ENCODE results near the gene CLK4.
"Not testable (repeated sequence)": the region's sequence is repeated elsewhere in the genome, so short reads cannot be mapped to it uniquely, and the experiment has no call there.

CLK4 gene

GRCh38 chr5:178585421-178585820 lies 41.4 kb downstream of the CLK4 start:
- not testable (repeated sequence) for H3K36me3 Mint-ChIP-seq (ENCODE audit: low read depth); H3K27ac Mint-ChIP-seq; H3K9me3 Mint-ChIP-seq; H3K4me1 Mint-ChIP-seq (ENCODE audit: low read depth); DNase-seq; H3K4me3 Mint-ChIP-seq
- peaks cover 61% of the 10 kb centered on the region for H3K27me3 Mint-ChIP-seq

- DNase-seq, result no peak
- Mint-ChIP-seq H3K4me1 (ENCODE audit: low read depth) (no peaks in the 10 kb centered on the region), H3K36me3 (ENCODE audit: low read depth) (no peaks in the 10 kb centered on the region), H3K27ac (no peak overlapping the region), H3K4me3 (no peak overlapping the region), H3K9me3 (no peaks in the 10 kb centered on the region), H3K27me3 (peaks cover 63% of the 10 kb centered on the region)
Observed at GRCh38 chr5:178583279-178583678, 43.6 kb downstream of the CLK4 start.

DNA sequence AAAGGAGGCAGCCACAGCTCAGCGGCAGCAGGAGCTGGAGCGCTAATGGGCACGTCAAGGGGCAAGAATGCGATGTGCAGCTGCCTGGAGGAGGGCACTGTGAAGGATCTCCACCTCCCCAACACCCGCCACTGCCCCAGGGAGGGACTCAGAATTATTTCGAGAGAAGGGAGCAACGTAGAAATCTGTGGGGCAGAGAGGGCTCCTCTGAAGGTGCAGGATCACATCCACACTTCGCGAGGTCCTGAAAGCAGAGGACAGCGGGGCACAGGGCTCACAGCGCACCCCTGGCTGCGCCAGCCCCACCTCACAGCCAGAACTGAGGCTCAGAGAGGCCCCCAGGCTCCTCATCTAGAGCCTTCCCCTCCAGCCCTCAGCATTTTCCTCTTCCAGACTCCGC lies 44.6 kb downstream of the CLK4 start:
- H3K36me3 Mint-ChIP-seq (ENCODE audit: low read depth), result no peaks in the 10 kb centered on the region
- no peak overlapping the region for H3K4me3 Mint-ChIP-seq
- no peak overlapping the region for H3K27ac Mint-ChIP-seq
- no peaks in the 10 kb centered on the region for H3K9me3 Mint-ChIP-seq
- peaks cover 59% of the 10 kb centered on the region for H3K27me3 Mint-ChIP-seq
- no peak for DNase-seq
- H3K4me1 Mint-ChIP-seq (ENCODE audit: low read depth), result no peaks in the 10 kb centered on the region

GRCh38 chr5:178581621-178582020 lies 45.2 kb downstream of the CLK4 start:
- Mint-ChIP-seq H3K27me3 (peaks cover 59% of the 10 kb centered on the region), H3K36me3 (ENCODE audit: low read depth) (no peaks in the 10 kb centered on the region), H3K4me1 (ENCODE audit: low read depth) (peaks cover 1% of the 10 kb centered on the region), H3K27ac (no peak overlapping the region), H3K4me3 (no peak overlapping the region), H3K9me3 (no peaks in the 10 kb centered on the region)
- DNase-seq, result no peak

GRCh38 chr5:178580271-178580955 lies 46.4 kb downstream of the CLK4 start:
- H3K27ac Mint-ChIP-seq, result no peak overlapping the region
- peaks cover 59% of the 10 kb centered on the region for H3K27me3 Mint-ChIP-seq
- no peaks in the 10 kb centered on the region for H3K9me3 Mint-ChIP-seq
- H3K36me3 Mint-ChIP-seq (ENCODE audit: low read depth), result no peaks in the 10 kb centered on the region
- peaks cover 1% of the 10 kb centered on the region for H3K4me1 Mint-ChIP-seq (ENCODE audit: low read depth)
- no peak overlapping the region for H3K4me3 Mint-ChIP-seq
- no peak for DNase-seq

DNA sequence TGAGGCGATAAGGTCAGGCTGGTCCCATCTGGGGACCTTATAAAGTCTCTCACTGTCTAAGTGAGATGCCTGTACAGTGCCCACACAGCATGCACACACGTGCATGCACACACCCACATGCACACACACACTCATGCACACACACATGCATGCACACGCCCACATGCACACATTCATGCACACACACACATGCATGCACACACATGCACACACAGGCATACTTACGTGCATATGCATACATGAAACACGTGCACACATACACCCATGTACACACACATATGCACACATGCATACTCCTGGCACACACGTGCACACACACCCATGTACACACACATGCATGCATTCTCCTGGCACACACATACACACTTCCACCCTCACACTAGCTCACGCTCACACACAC lies 48.9 kb downstream of the CLK4 start:
- Mint-ChIP-seq H3K27me3 (peaks cover 63% of the 10 kb centered on the region), H3K27ac (no peak overlapping the region), H3K4me3 (no peak overlapping the region), H3K36me3 (ENCODE audit: low read depth) (no peaks in the 10 kb centered on the region), H3K4me1 (ENCODE audit: low read depth) (peaks cover 1% of the 10 kb centered on the region), H3K9me3 (peaks cover under 1% of the 10 kb centered on the region)
- DNase-seq, result no peak

DNA sequence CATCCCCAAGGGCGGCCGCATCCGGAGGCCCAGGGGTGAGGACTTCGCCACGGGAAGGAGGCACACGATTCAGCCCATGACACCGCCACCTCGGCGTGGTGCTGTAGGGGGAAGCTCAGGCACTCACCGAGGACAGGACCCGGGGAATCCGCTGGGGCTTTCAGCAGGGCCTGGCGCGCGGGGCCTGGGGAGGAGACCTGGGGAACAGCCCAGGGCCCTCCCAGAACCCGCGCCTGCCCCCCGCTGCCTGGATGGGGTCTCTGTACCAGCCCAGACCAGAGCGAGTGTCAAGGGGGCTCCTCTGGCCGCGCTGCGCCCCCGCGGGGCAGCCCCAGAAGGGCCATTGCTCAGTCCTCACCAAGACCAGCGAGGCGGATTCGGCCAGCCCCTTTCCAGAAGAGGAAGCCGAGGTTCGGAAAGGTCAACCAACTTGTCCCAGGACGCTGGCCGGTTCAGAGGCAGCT lies 49.4 kb downstream of the CLK4 start:
- no peak for DNase-seq
- H3K27ac Mint-ChIP-seq, result no peak overlapping the region
- H3K4me3 Mint-ChIP-seq, result no peak overlapping the region
- peaks cover 1% of the 10 kb centered on the region for H3K4me1 Mint-ChIP-seq (ENCODE audit: low read depth)
- no peaks in the 10 kb centered on the region for H3K36me3 Mint-ChIP-seq (ENCODE audit: low read depth)
- H3K27me3 Mint-ChIP-seq, result peaks cover 67% of the 10 kb centered on the region
- peaks cover 5% of the 10 kb centered on the region for H3K9me3 Mint-ChIP-seq

- no peaks in the 10 kb centered on the region for H3K36me3 Mint-ChIP-seq (ENCODE audit: low read depth)
- DNase-seq, result no peak
- H3K27me3 Mint-ChIP-seq, result peaks cover 67% of the 10 kb centered on the region
- peaks cover 1% of the 10 kb centered on the region for H3K4me1 Mint-ChIP-seq (ENCODE audit: low read depth)
- no peak overlapping the region for H3K4me3 Mint-ChIP-seq
- H3K27ac Mint-ChIP-seq, result no peak overlapping the region
- peaks cover 9% of the 10 kb centered on the region for H3K9me3 Mint-ChIP-seq
Observed at GRCh38 chr5:178576591-178577351, 50.1 kb downstream of the CLK4 start.

DNA sequence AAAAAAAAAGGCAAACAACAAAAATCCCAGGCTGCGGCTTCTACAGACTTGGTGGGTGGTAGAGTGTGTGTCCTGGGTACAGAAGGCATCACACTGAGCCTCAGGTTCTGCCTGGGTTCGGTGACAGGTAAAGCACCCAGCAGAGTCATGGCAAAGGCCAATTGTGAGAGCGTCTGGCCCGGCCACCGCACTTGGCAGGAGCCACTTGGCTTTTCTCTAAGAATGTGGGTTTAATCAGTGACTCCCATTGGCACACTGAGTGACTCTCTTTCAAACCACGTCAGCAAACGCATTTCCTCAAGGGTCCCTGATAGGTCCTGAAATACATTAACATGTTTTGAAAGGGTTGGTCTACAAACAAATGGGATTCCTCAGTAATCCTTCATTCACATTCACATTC lies 53.6 kb downstream of the CLK4 start:
- Mint-ChIP-seq H3K4me1 (ENCODE audit: low read depth) (peaks cover 1% of the 10 kb centered on the region), H3K27me3 (peaks cover 61% of the 10 kb centered on the region), H3K9me3 (peaks cover 9% of the 10 kb centered on the region)

DNA sequence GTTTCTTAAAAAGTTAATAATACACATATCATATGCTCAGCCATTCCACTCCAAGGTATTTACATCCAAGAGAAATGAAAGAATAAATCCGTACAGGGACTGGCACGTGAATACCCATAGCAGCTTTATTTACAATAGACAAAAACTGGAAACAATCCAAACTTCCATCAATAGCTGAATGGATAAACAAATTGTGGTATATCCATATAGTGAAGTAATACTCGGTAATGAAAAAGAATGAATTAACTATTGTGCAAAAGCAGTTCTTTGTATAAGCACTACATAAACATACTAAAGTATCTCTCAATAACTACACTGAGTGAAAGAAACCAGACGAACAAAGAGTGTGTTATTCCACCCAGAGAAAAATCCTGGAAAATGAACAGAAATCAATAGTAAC lies 54.2 kb downstream of the CLK4 start:
- Mint-ChIP-seq H3K4me3 (no peak overlapping the region), H3K4me1 (ENCODE audit: low read depth) (peaks cover 1% of the 10 kb centered on the region), H3K9me3 (peaks cover 9% of the 10 kb centered on the region), H3K27me3 (peaks cover 58% of the 10 kb centered on the region), H3K27ac (no peak overlapping the region), H3K36me3 (ENCODE audit: low read depth) (no peaks in the 10 kb centered on the region)
- DNase-seq, result no peak

More for the DNA sequence above, 53.6 kb downstream of the CLK4 start:
- H3K36me3 Mint-ChIP-seq (ENCODE audit: low read depth), result no peaks in the 10 kb centered on the region
- no peak overlapping the region for H3K4me3 Mint-ChIP-seq
- no peak overlapping the region for H3K27ac Mint-ChIP-seq
- no peak for DNase-seq

GRCh38 chr5:178569485-178569884 lies 57.4 kb downstream of the CLK4 start:
- Mint-ChIP-seq H3K4me3 (no peak overlapping the region), H3K27ac (no peak overlapping the region), H3K36me3 (ENCODE audit: low read depth) (no peaks in the 10 kb centered on the region), H3K27me3 (peaks cover 54% of the 10 kb centered on the region), H3K9me3 (peaks cover 9% of the 10 kb centered on the region), H3K4me1 (ENCODE audit: low read depth) (no peaks in the 10 kb centered on the region)
- no peak for DNase-seq

- Mint-ChIP-seq H3K36me3 (ENCODE audit: low read depth) (no peaks in the 10 kb centered on the region), H3K27me3 (peaks cover 56% of the 10 kb centered on the region), H3K27ac (no peak overlapping the region)
Observed at GRCh38 chr5:178564811-178565550, 61.9 kb downstream of the CLK4 start.

DNA sequence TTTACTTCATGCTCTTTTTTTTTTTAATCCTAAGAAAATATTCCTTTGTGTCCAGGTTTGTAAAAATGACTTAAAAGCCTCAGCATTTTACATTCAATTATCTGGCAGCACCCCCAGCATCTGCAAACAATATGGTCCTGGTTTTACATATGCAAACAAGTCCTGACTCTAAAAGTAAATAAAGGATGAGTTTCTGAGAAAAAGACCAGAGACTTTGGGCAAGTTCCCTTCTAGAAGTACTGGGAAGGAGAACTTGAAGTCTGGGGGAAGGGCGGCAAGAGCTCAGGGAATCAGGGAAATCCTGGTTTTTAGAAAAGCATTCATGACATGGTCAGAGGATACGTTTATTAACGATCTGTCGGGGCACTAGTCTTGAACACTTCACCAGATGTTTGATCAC lies 62.5 kb downstream of the CLK4 start:
- peaks cover 58% of the 10 kb centered on the region for H3K27me3 Mint-ChIP-seq
- H3K36me3 Mint-ChIP-seq (ENCODE audit: low read depth), result no peaks in the 10 kb centered on the region
- H3K4me1 Mint-ChIP-seq (ENCODE audit: low read depth), result peaks cover 2% of the 10 kb centered on the region

More at GRCh38 chr5:178564811-178565550, 61.9 kb downstream of the CLK4 start:
- Mint-ChIP-seq H3K4me1 (ENCODE audit: low read depth) (peaks cover 2% of the 10 kb centered on the region), H3K9me3 (no peaks in the 10 kb centered on the region), H3K4me3 (no peak overlapping the region)
- no peak for DNase-seq

DNA sequence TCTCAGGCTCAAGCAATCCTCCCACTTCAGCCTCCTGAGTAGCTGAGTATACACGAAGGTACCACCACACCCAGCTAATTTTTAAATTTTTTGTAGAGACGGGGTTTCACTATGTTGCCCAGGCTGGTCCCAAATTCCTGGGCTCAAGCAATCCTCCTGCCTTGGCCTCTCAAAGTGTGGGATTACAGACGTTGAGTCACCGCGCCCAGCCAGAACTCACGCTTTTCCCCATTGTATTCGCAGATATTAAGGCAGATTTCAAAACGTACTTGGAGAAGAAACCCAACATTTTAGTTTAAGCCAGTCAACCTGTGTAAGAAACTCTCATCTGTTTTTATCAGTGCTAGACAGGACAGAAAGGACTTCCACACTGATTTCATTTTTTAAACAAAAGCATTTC lies 63.2 kb downstream of the CLK4 start:
- no peak for DNase-seq
- Mint-ChIP-seq H3K27me3 (peaks cover 58% of the 10 kb centered on the region), H3K36me3 (ENCODE audit: low read depth) (no peaks in the 10 kb centered on the region), H3K9me3 (no peaks in the 10 kb centered on the region), H3K4me3 (no peak overlapping the region), H3K4me1 (ENCODE audit: low read depth) (peaks cover 2% of the 10 kb centered on the region), H3K27ac (no peak overlapping the region)

More for the DNA sequence above, 62.5 kb downstream of the CLK4 start:
- H3K9me3 Mint-ChIP-seq, result no peaks in the 10 kb centered on the region
- H3K27ac Mint-ChIP-seq, result no peak overlapping the region
- DNase-seq, result no peak
- no peak overlapping the region for H3K4me3 Mint-ChIP-seq

Measured in activated T-cell treated with anti-CD3 and anti-CD28 coated beads, Interleukin-2, amount 50 U/mL, for 24 hours (primary cell).